GM23248 (cell line): Measurements from ENCODE around the gene WTIP.
"Not testable (repeated sequence)": the region's sequence is repeated elsewhere in the genome, so short reads cannot be mapped to it uniquely, and the experiment has no call there.

Source experiments
- EZH2 ChIP-seq: fragments of 200-600 bp; sonication (generic); IDR thresholded peaks from 2 replicates; pipeline ENCODE4 v1.6.1; 2018; ENCODE audit warnings: antibody characterized with exemption, mild to moderate bottlenecking; ENCODE audit not compliant: insufficient read depth, poor library complexity, severe bottlenecking
- EZH2phosphoT487 ChIP-seq: fragments of 200-600 bp; sonication (generic); IDR thresholded peaks from 2 replicates; pipeline ENCODE4 v1.6.1; 2018; ENCODE audit warnings: antibody characterized with exemption, moderate library complexity, mild to moderate bottlenecking, low read depth; ENCODE audit not compliant: insufficient read depth

DNA sequence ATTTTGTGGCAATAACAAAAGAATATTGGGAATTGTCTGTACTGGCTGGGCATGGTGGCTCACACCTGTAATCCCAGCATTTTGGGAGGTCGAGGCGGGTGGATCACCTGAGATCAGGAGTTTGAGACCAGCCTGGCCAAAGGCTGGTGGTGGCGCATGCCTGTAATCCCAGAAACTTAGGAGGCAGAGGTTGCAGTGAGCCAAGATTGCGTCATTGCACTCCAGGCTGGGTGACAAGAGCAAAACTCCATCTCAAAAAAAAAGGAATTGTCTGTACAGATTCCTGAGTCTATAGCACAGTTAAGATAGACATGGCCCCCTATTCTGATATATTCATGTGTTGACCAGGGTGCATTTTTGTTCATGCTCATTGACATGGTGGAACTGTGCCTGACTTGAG, 16.8 kb upstream of the WTIP start:
- not testable (repeated sequence) for TF ChIP-seq EZH2, EZH2phosphoT487
